GM21528 (cell line): ENCODE measurements around the gene DAAM1.
A peak's percentile ranks its signal among the peaks of the same experiment; 100 is the strongest.

Source experiments
- ATAC-seq: cut with Tn5 transposase; IDR thresholded peaks from one replicate; pipeline ENCODE4 v1.9.1; 2021; ENCODE audit warnings: mild to moderate bottlenecking, moderate library complexity; ENCODE audit not compliant: unreplicated experiment, low FRiP score

The DAAM1 gene

DNA sequence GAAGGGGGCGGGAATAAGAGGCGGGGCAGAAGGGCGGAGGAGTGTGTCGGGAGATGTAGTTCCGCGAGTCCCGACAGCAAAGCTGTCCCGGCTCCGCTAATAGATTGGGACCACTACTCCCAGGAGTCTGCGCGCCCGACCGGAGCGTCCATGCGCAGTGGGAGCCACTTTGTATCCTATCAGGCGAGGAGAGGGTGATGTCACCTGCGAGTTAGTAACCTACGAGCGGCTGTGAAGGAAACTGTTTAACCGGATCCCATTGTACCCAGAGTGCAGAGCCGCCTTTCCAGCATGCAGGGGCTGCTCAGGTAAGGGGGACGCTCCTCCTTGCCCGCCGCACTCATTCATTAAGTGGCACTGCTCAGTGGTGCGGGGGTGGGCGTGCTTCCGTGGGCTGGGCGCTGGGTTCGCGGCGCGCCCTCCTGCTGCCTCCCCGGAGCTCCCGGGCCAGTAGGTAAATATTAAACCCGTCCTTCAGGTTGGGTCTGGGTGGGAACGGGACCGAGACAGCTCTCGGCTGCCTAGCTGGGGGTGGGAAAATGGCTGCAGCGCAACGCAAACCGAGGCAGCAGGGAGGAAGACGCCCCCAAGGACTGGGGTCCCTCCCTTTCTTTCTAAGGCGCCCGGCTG is at the start of gene DAAM1:
DAAM1 (plus strand) TSS at position 207 of the 630 bp plus-strand sequence. CDS start 74,811 bp downstream, outside the sequence.
- peak; percentile 88 for ATAC-seq

DNA sequence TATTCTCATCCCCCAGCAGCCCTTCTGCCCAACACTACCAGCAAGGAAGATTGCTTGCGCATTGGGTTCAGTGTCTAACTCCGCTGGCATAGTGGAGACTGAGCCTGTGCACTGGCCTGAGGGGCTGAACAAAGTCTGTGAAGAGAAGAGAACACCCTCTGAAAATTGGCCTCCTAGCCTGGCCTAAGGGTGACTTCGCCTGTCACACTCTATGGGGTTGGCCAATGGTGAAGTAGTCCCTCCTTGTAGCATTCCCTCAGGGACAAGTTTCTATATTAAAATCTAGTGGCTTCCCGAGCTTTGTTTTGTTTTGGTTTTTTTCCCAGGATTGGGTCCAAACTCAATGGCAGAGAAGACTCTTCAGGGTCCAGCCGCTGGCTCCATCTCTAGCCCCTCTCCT is 49.1 kb upstream of the DAAM1 start:
- no peak for ATAC-seq

DNA sequence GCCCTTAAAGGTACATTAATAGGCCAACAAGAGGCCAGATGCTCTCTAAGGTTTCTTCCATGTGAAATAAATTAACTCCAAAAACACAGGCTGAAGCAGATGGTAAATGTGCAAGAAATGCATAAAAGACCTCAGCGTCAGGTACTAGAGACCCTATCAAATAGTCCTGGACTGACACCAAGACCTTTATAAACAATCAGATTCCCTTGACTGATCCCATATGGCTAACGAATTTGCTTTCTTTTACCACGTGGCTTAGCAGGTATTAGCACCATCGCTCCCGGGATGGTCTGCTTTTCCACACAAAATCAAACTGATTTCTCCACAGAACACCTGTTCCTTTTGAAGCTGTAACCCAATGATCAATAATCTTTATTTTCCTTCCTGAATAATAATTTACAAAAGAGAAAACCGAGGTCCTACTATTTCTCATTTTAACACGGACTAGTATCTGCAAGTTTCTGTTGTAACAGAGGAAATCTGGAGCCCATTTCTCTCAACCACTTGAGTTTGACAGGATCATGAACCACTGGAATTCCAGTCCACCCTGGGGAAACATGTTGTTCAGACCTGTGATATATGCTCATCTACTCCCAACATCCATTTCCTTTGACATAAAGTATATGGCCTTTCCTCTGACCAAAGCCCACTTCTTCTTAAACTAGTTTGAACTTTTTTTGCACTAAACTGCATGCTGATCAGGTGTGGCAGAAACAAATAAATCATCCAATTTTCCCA is 48.2 kb upstream of the DAAM1 start:
- ATAC-seq, result no peak

DNA sequence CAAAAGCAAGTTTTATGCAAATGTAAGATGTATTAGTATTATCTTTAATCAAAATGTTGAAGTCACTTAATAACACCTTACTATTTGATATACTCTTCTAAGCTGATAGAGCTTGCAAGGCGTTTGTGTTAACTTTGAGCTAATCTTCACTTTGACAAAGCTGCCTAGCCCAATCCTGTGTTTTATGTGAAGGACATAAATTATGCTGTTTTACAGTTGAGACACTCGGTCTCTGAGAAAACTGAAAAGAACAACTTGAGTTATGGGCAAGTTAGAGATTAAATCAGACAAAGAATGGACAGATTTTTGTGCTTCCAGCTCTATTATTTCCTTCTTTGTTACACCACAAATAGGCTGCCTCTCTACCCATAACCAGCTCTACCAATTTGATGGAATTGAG is 42.0 kb upstream of the DAAM1 start:
- no peak for ATAC-seq

DNA sequence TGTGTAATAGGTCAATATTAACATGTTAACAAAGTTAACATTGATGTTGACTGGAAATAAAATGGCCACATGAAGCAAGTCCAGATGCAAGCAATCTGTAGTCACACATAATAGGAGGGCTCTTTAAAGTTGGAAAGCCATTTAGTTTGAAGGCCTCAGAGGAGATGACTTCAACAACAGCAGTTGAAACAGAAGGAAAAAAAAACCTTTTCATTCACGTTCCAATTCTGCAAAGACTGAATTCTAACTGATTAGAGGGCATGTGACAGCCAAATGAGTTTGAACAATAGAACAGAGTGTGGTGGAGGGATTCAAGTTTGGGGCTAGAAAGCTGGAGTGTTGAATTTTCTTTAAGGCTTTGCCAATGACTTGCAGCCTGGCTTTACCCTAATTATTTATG is 41.5 kb upstream of the DAAM1 start:
- ATAC-seq, result no peak

DNA sequence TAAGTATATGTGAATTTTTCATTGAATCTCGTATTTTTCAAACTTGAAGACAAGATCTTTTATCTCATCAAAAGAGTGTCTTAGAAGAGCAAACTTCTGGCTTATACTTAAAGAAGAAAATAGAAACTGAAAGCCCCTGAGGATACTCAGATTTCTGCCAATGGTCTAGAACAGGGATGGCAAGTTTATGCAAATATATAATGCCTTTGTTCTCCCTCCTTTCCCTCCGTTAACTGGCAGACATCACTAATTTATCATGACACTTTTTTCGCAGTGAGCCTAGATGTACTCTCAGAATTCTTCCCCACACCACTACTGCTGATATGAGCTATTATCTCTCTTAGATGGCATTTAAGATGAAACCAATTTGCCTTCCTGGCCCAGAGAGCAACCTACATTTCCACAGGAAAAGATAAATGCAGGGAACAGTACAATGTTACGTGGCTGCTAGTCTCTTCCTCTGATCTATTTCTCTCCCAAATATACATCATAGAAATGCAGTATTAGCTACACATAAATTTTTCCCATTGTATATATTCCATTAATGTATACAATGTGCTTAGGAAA is 40.0 kb upstream of the DAAM1 start:
- no peak for ATAC-seq

DNA sequence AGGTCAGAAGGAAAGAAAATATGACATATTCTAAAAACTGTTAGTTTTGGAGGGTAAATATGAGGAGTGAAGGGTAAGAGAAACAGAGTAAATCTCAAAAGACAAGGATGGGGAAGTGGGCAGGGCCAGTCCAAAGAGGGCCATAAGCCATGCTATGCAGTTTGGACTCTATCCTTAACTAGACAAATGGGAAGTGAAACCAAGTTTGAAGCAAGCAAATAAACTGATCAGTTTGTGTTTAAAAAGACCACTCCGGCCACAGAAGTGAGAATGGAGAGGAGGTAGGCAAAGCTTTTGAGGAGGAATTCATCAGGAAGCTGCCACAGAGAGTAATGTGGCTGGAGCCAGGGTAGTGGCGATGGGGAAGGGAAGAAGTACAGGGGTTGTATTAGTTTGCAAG is 37.5 kb upstream of the DAAM1 start:
- peak; percentile 81 for ATAC-seq

DNA sequence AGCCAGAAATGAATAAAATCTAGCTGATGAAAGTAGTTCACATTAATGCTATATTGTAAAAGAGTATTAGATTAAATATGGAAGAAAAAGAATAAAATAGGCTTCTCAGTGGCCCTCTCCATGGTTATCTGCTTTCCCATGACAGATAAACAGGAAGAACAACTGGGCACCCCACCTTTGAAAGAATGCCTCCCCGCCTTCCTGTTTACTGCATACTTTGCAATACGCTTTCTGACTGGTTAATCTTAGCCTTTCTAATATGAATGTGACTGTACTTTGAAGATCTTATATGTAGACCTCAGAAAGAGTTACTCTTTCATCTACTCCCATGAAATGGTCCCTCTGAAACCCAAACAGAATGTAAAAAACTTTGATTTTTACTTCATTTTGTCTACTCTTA is 34.1 kb upstream of the DAAM1 start:
- ATAC-seq, result no peak

DNA sequence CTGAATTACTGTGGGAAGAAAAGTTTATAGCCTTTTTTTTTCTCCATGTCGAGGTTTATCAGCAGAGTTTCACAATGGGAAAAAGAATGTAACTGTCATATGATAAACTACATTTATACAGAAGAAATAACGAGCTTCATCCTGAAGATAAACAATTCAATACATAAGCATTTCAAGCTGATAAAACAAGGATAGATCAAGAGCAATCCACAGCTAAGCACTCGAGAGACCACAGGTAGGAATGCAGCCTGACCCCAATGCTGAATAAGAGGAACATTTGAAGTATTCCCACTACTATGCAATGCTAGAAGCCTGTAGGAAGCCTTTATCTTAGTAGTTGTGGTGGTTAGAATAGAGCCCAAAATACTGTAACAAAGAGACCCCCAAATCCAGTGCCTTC is 32.6 kb upstream of the DAAM1 start:
- ATAC-seq, result no peak

DNA sequence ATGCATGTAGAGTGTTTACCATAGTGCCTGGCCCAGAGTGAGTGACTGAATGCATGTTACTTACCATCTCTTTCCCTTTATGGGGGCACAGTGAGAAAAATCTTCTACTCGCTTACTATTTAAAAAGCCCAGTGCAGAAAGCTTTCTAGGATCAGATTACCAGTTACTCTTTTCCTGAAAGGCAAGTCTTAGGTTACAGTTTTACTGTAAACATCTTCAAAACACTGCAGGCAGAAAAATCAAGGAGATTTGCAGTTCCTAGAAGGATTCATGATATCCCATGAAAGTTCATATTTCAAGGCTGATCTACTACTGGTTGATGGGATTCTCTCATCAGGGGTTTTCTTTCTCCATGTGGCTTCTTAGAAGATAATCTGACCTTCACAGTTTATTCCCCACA is 29.3 kb upstream of the DAAM1 start:
- no peak for ATAC-seq

DNA sequence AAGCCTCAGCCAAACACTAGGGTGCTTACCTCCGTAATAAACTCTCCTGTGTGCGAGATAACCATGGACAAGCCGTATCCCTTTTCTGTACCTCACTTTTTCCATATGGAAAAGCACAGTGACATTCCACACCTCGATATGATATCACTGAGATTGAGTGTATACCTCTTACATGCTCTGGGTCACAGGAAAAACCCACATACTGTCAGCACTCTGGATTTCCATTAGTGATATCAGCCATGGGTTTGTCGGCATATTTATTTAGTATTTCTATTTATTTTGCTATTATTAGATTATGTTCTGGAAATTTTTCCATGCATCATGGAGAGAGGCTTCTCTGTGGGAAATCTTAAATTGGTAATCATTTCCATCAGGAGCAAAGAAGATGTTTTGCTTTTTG is 28.0 kb upstream of the DAAM1 start:
- ATAC-seq, result no peak

DNA sequence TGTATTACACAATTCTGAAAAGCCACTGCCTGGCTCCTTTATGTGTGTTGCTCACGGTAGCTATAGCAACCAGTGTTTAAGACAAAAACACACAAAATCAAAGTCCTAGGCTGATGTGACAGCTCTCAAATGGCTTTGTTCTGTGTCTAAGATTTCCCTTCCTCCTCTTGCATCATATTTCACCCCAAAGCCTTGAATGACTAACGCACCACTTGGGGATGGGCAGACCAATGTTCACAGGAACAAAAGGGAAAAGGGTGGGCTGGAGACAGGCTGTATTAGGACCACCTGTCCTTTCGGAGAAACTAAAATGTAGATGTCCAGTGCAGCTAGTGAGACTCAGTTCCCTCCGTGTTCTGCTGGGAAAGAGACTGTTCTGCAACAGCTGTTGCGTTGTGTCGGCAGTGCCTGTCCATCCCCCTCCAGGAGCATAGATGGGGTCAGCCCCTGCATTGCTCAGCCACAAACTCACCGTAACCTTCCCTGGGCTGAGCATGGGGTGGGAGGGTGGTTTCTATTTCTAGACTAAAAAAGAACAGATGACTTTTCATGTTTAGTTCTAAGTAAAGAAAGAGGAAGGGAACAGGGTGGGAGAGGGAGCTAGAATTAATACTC is 26.8 kb upstream of the DAAM1 start:
- no peak for ATAC-seq

DNA sequence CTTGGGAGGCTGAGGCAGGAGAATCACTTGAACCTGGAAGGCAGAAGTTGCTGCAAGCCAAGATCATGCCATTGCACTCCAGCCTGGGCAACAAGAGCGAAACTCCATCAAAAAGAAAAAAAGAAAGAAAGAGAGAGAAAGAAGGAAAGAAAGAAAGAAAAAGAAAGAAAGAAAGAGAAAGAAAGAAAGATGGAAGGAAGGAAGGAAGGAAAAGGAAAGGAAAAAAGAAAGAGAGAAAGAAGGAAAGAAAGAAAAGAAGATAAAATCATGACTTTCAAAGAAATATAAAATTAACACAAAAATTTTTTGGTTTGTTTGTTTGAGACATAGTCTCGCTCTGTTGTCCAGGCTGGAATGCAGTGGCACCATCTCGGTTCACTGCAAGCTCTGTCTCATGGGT is 22.2 kb upstream of the DAAM1 start:
- no peak for ATAC-seq

DNA sequence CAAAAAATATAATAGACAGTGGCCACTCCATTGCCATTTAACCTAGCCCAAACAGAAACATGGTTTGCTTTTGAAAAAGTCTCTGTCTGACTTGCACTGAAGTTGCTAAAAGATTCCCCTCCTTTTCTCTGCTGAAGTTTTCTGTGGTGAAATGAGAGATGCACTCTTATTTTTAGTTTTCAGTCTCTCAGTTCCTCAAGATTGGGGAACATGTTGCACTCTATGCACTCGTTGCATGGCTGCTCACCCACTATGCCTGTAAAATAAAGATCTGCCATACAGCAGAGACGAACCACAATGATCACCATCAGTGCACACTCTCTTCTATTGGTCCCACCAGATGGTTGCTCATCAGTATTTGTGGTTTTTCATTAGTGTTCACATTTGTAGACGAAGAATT is 13.1 kb upstream of the DAAM1 start:
- ATAC-seq, result peak; percentile 99

DNA sequence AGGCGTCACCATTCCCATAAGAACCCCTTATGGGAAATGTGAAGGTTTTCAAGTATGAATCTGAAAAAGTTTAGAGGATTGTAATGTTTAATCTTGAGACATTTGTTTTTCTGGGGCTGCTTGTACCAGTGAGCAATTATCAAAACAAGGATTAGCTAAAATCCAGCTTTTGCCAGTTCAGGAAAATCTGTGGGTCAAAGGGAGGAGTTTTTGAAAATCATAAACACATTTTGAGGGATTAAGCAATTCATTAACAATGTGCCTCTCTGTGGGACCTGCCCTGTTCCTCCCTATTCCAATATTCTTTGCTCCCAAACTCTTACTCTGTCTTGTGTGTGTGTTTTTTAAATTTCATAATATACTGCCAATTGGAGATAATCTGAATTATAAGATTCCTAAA is 11.7 kb upstream of the DAAM1 start:
- no peak for ATAC-seq

DNA sequence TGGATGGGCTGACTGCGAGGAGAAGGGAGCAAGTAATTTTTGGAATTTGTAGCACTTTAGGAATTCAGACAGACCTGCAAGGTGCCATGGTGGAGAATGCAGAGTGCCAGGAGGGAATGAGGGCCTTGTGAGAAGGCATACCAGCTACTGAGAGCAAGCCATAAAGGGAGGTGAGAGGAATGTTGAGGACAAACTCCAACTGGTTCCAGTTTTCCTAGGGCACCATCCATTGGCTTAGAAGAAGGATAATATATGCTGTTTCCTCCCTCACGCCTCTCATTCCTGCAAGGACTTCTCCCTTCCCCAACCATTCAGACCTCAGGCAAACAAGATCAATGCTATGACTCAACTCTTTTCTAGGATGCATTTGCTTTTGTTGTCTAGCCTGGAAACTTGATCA is 11.2 kb upstream of the DAAM1 start:
- ATAC-seq, result no peak

DNA sequence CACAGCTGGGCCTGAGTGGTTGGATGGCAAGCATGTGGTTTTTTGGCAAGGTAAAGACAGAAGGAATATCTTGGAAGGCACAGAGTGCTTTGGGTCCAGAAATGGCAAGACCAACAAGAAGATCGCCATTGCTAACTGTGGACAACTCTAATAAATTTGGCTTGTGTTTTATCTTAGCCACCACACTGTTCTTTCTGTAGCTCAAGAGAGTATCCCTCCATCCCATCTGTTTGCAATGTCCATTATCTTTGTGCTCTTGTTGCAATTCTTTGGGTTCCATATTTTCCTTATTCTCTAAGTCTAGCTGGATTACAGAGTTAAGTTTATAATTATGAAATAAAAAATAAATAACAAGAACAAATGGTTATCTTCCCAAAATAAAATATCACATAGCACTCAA is 6.7 kb upstream of the DAAM1 start:
- ATAC-seq, result no peak

DNA sequence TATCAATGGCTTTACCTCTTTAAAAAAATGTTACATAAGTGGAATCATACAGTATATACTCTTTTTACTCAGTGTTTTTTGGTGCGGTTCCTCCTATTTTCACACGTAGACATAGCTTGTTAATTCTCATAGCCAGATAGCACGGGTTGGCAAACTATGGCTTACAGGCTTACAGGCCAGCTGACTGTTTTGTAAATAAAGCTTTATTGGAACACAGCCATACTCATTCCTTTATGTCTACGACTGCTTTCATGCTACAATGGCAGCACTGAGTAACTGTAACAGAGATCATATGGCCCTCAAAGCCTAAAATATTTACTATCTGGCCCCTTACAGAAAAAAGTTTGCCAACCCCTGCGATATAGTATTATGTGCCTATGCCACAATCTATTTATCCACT is 5.8 kb upstream of the DAAM1 start:
- no peak for ATAC-seq

DNA sequence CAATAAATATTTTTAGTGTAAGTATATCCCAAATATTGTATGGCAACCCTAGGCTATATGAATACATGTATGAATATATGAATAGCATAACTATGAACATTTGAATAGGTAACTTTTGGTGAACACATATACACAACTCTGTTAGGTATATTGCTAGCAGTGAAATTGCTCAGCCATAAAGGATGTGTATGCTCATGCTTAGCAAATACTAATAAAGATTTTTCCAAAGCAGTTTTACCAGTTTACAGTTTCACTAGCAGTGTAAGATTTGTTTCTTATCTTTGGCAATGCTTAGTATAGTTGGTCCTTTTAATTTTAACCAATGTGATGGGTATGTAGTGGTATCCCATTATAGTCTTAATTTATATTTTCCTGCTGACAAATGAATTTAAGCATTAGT is 5.3 kb upstream of the DAAM1 start:
- no peak for ATAC-seq

DNA sequence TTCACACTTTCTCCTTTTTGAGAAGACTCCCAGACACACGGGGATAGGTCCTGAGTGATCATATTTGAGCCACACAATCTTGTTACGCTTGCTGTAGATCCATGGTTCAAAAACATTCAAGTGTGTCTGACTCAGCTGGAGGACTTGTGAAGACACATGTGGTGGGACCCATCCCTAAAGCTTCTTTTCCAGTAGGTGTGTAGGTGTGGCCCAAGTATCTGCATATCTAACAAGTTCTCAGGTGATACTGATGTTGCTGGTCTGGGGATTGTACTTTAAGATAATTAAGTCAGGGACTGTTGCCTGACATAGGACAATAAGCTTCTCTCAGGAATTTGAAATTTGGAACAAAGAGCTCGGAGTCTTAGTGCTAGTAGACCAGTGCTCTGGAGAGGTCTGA is 4.1 kb upstream of the DAAM1 start:
- ATAC-seq, result no peak

DNA sequence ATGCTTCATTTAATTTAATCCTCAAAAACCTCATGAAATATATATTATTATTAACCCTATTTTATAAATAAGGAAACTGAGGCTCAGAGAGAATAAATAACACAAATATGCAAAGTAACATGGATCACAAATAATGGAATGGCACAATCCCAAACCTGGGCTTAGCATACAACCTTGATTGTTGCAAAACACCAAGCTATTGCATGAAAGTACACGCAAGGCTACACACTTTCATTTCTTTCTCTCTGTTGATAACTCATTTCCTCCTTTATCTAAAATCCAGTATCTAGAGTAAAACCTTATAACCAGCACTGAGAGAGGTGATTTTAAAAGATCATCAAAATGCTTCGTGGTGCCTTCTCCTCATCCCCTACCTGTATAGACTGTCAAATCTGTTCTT is 2.8 kb upstream of the DAAM1 start:
- ATAC-seq, result no peak

DNA sequence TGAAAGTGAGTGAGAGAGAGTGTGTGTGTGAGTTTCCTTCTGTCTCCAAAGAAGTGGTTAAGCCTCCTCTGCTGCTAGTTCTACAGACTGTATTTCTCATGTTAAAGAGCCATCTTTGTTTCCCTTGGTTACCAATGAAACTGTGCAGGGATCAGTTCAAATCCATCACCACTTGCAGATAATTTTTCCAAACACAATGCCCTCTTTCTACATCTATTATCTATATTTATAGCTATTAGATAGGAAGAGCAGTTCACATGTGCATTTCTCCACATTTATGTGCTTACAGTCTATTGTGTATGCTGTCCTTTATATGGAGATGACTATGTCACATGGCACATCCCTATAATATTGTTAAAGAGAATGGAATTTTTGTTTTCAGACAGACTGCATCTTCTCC is 2.2 kb upstream of the DAAM1 start:
- ATAC-seq, result no peak
